Retina (tissue), 1 donor: ENCODE results near the gene PRKCE.
A peak's percentile ranks its signal among the peaks of the same experiment; 100 is the strongest.
"Not testable (repeated sequence)": the region's sequence is repeated elsewhere in the genome, so short reads cannot be mapped to it uniquely, and the experiment has no call there.

ENCODE experiments used
- DNase-seq: peaks from one replicate; pipeline ENCODE4 v3.0.0-alpha.2; 2016

The PRKCE gene

DNA sequence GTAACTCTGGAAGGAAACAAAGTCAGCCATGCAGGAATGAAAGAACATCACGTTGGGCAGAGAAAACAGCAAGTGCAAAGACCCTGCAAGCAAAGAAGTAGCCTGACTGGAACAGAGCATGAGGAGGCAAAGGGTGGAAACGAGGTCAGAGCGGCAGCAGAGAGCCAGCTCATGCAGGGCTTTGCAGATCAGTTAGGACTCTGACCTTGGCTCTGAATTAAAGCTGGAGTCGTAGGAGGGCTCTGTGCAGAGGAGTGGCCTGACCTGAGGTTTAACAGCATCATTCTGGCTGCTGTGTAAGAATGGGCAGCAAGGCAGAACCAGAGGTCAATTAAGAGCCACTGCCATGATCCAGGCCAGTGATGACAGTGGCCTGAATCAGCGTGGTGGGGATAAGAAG is 220.7 kb downstream of the PRKCE start:
- DNase-seq: no peak

DNA sequence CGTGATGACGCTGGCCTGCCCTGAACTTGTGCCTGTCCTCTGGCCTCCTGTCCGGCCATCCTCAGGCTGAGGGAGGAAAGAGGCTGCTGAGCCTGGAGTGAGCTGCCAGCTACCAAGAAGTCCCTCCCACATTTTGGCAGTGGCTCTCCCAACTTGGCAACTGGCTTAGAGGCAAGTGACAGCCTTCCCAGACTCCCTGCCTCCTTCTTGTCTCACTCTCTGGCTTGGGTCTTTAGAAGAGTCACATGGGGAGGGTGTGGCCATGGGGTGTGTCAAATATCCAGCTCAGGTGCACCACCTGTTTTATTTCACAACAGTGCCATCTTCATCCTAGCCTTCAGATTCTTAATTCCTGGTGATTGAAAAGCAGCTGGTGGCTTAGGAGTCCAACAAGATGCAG is 222.9 kb downstream of the PRKCE start:
- DNase-seq: no peak

DNA sequence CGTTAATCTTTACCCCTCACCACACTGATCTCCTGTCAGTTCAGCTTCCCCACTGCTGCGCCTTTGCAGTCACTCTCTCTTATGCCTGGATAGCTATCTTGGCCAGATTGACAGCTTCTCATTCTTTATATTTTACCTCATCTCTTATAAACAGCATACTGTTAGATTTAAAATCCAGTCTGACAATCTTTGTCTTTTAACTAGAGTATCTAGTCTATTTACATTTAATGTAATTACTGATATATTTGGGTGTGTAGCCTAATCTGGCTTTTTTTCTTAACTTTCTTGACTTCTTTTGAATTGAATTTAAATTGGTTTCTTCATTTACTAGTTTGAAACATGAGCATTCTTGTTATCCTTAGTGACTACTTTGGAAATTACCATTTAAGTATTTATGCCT is 225.1 kb downstream of the PRKCE start:
- no peak for DNase-seq

DNA sequence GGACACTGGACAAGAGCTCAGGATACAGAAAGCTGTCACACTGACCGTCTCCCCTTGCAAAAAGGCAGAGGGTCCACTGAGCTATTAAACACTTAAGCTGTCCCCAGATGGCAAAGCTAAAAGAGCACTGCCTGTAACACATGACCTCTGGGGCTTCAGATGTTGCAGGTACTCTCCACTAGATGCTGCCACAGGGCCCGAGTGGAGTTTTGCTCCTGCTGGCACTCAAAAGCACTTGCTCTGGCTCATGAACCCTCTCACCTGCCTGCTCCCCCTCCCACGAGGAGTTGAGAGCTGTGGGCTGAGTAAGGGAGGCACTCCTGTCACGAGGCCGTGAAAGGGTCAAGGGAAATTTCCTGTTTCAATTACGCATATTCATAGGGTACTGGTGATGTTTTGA is 227.9 kb downstream of the PRKCE start:
- no peak for DNase-seq

DNA sequence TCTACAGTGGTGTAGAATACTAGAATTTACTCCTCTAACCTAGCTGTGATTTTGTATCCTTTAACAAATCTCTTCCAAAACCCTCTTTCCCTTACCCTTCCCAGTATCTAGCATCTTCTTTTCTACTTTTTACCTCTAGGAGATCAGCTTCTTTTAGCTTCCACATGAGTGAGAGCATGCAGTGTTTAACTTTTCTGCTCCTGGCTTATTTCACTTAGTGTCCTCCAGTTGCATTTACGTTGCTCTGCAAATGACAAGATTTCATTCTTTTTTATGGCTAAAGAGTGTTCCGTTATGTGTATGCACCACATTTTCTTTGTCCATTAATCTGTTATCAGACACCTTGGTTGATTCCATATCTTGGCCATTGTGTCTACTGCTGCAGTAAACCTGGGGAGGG is 228.5 kb downstream of the PRKCE start:
- no peak for DNase-seq

DNA sequence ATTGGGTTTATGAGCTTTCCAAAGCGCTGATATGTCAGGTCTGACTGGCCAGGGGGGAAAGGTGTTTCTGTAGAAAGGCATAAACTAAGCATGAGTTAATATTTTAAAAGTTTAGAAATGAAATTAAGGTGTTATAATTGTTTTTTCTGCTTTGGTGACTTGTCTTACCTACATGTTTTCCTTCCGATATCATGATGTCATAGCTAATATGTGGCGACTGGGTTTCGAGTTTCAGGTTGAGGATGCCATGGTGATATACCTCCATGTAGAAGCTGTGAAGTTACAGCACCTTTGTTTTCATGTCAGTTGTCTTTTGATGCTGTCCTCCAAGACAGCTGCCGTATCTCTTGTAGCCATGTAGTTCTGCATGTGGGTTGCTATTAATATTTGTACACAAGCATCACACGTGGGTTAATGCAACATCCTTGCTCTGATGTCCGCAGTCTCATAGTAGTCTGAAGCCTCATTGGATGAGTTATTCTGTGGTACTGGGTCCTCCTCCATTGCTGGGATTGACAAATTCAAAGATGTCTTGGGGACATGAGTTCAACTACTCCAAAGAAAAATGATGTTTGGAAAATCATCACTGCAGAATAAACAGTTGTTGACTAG is 230.6 kb downstream of the PRKCE start:
- DNase-seq: no peak

DNA sequence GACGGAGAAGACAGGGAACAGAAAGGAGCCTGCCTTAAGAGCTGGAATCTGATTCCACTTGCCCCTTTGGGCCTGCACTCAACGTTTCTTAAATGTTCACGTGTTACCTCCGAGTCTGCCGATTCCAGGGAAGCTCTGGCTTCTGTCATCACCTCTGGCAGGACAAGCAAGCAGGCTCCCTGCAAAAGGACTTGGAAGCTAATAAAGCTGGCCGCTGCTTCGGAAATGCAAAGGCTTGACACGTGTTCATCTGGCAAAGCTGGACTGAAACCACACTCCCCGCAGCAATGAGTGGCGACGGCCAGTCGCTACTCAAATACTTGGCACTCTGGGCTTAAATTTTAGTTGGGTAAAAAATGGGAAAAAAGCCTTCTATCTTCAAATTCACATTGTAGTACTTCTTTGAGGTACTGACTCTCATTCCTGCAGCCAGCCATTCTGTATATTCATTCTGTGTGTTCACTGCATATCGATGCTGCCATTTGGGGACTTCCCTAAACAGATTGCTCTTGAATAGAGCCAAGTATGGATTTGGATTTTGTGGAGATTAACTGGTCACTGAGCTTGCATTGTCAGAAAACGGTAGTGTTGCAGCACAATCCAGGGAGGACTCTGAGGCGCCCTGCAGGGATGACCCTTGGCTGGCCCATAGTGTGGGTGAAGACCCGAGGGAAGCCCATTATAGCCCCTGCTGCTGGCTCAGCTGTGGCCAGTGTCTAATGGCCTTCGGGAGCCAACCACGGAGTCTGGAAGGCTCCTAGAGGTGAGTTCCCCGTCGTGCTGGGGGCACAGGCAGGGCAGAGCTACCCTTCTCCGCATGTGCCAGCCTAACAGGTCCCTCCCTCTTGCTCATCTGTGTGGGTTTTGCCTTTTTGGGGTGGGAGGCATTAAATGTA is 231.5 kb downstream of the PRKCE start:
- DNase-seq: no peak

DNA sequence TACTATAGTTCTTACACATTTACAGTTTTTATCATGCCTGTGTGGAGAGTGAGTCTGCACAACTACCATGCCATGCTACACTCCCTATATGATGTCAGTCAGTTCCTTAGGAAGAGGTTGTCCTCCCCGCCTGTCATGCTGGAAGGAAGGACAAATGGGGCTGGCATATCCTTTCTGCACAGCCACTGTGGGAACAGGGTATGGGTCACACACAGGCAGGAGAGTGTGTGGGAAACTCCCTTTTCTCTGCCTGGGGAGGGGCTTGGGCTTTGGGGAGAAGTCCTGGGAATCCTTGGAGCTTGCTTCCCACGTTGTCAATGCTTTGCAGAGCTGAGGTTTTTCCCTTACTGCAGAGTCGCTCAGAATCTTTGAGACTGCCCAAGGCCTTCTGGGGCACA is 232.1 kb downstream of the PRKCE start:
- DNase-seq: no peak

DNA sequence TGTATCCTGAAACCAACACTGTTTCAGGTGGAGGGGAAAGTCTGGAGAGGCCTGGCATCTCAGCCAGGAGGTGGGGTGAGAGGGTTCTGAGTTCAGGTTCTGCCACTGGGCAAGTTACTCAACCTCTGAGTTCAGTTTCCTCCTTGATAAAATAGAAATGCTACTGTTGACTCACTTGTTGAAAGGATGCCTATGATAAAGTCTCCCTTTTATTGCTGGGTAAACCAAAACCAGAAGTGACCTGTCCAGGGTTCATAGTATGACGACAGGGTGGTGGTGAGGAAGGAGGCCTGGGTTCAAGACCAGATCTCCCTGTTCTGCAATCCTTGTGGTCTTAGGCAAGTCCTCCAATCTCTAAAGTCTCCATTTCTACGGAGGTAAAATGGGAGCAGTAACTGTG is 232.7 kb downstream of the PRKCE start:
- DNase-seq: no peak

DNA sequence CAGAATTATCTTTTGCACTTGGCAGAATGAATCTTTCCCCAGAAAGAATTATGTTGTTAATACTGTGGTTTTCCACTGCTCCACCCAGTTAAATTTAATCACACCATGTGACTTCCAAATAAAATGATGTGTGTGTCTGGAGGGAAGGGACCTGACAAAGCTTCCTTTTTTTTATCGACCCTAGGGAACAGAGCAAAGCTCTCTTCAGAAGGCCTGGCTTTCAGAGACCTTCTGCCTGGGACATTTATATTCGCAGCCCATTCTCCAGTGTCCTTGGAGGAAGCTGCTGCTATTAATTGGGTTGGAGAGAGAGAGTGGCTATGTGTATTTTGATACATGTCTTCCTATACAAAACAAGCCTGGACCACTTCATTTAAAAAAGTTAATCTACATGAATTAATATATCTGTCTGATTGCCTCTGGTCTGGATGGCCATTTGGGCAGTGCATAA is 233.7 kb downstream of the PRKCE start:
- DNase-seq: no peak

DNA sequence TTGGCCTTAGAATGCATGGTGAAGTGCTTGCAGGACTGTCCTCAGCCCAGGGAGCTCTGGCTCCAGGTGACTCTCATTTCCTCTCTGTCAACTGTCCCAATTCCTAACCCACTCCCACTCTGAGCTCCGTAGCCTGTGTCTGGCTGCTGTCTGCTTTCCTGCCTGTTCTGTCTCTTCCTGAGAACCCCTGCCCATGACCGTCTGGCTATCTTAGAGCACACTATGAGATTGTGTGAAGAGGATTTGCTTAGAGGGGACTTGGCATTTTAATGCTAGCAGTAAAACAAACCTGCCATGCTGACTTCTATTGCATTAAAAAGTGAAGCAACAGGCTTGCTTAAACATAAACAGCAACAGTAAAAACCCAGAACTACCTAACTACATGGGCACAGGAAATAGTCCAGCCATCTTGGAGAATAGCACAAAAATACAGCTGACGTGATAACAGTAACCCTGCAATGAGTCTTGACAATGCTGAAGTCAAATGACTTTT is 234.7 kb downstream of the PRKCE start:
- no peak for DNase-seq

DNA sequence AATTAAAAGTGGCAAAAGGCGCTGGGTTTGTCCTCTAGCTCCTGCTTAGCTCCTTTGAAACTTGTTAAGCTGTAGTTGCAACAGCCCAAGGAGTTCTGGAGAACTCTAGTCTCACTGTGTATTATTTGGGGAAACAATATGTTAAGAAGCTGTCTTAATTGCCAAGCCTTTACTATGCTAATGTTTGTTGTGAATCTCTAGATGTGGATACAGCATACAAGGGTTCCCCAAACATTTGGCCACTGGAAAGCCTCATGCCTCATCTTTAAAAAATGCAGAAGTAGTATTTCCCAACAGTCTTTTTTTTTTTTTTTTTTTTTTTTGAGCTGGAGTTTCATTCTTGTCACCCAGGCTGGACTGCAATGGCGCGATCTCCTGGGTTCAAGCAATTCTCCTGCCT is 236.7 kb downstream of the PRKCE start:
- no peak for DNase-seq

DNA sequence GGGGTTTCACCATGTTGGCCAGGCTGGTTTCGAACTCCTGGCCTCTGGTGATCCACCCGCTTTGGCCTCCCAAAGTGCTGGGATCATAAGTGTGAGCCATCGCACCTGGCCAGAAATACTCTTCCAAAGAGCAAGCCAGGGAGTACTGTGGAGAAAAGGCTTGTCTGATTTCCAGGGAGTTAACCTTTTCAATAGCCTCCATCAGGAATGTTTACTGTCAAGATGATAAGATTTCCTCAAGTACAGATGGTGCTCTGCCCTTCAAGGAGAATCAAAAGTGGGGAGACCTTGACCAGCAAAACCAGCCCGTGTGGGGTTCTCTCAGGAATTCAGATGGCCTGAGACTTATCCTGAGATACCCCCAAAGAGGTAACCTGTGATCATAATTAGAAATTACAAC is 237.2 kb downstream of the PRKCE start:
- no peak for DNase-seq

DNA sequence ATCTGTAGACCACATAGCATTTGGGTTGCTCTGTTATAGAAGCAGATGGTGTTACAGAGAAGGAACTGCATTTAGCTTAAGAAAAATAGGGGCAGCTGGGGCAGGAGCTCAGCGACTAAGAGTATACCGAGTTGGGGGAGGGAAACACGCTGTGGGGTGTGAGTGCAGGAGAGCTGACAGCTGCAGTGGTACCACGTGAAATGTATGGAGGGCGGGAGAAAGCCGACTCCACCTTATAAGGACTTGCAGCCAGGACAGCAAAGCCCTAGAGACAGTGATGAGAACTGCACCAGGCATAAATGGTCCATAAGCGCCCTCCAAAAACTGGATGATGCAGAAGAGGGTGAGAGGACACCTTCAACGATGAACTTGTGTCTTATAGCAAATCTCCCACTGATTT is 237.6 kb downstream of the PRKCE start:
- peak; percentile 59 for DNase-seq

DNA sequence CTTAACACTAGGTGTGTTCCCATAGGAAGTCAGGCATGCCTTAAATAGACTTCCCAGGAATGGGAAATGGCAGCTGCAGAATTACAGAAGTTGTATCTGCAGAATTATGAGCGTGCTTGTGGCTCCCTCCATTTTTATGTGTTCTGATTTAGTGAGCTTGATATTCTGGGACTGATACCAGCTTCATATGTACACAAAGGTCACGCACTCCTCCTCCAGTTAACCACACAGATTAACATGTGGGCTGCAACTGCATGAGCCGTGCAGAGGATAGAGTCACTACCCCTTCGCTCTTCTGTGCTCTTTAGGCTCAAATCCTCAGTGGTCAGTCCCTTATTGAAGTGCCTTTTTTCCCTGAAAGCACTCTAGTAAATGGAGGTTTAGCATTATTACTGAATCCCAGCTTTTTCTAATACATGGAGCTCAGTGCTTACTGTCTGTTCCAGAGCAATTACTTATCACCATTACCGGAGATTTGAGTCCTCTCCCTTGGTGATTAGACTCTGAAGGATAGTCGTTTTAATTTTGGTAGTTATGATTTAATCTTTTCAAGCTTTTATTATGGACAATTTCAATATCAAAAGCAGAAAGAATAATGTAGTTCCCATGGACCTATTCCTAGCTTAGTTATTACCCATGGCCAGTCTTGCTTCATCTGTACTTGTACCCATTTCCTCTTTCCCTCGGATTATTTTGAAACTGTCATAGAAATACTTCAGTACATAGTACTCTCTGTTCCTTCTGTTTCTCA is 238.3 kb downstream of the PRKCE start:
- DNase-seq: no peak

DNA sequence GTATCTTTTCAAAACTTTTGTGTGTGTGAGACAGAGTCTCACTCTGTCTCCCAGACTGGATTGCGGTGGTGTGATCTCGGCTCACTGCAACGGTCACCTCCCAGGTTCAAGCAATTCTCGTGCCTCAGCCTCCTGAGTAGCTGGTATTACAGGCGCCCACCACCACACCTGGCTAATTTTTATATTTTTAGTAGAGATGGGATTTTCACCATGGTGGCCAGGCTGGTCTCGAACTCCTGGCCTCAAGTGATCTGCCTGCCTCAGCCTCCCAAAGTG is 238.8 kb downstream of the PRKCE start:
- DNase-seq: not testable (repeated sequence)

DNA sequence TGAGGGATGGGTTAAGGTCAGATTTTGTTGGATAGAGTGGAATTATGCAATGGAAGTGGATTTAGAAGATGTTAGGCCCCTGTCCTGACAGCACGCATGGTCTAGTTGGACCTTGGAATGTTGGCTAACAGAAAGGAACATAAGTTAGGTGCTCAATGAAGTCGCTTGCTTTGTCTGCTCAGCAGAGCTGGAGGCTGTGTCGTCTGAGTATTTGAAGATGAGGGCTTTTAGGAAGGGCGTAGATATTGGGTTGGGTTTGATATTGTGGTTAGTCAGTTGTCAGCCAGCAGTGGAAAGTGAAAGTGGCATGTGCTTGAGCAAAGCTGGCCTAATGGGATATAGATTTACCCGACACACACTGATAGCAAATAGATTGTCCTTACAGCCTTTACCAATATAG is 239.3 kb downstream of the PRKCE start:
- no peak for DNase-seq

DNA sequence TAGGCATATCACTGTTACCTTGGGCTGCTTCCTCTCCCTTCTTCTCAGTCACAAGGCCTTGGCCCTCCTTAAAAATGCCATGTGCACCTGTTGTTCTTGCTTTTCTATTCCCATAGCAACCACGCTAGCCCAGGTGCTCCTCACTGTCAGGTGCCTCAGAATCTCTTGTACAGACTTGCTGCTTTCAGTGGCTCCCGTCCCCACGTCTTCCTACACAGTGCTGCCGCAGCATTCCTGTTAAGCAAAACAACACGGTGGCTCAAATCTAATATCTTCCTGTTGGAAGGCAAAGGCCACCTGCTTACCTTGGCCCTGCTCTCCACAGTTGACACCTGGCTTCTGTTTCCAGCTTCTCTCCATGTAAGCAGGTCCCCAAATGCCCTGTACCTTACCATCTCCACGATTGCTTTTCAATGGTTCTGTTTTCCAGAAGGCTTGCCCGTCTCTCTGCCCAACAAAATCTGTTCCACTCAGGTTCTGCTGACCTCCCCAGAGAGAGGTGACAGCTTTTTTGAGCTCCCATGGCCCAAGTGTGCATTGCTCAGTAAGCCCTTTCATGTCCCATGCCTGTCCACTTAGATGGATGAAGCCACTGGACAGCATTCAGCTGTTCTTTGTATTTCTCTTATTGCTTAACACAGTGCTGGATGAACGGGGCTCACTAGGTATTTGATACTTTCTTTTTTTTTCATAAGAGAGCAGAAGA is 240.4 kb downstream of the PRKCE start:
- DNase-seq: no peak

DNA sequence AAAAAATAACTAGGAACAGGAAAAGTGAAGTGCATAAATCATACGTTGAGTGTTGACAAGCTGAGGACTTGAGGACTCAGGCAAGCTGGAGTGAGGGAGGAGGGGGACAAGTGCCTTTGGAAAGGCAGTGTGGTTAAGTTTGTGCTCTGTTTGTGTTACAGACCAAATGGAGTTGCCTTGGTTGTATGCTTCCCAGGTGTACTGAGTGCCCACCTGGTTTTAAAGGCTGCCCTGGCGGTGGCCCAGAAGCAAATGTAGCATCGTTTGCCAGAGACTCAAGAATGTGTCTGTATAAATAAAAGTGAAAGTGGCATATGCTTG is 240.9 kb downstream of the PRKCE start:
- DNase-seq: no peak

DNA sequence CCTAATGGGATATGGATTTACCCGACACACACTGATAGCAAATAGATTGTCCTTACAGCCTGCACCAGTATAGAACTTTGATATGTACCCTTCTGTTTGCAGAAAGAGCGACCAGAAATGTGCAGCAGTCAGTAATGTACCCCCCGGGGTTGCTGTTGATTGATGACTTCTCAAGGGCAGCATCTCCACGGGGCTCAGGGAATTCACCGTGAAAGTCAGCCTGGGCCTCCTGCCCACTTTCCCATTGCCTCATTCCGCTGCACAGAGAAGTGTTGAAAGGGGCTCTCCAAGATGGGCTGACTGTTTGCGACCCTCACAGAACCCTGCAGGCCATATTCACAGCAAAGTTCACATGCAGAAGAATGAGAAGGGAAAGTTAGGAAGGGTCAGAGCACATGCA is 241.3 kb downstream of the PRKCE start:
- DNase-seq: peak; percentile 23

DNA sequence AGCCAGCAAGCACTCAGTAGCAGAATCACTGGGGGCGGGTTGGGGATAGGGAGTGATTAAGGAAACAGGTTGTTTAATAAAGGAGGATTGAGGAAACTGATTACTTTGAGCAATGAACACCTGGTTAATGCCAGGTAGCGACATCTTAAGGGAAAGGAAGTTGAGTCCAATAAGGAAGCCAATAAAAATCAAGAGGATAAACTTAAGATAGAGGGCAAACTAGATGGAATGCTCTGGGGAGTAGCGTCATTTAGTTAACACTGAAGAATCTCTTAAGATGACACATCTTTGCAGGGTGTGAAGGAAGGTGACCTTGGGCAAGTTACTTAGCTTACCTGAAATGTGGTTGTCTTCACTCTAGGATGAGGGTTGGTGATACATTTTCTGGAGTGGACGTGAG is 242.7 kb downstream of the PRKCE start:
- no peak for DNase-seq

DNA sequence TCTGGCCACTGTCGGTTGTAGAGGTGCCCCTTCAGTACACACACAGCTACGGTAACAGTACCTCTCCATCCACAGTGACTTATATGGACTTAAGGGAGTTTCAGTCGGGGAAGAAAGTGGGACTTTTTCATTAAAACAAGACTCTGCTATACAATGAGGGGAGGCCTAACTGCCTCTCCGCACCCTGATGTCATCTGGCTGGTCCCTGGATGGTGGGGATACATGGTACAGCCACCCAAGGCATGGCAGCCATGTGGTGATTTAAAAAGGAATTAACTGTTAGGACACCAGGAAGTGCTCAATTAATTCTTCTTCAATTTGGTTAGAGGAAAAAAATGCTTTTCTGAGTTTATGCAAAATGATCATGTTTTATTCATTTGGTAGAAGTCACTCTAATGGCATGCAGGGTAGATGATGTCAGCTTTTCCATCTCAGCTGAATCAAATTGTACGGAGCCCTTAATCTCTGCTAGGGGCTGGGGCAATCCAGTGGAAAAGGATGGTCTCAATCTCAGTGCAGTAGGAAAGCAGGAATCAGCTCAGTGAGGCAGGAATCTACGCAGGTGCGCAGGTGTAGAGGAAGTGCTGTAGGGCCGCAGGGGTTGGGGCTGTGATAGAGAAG is 243.9 kb downstream of the PRKCE start:
- no peak for DNase-seq

DNA sequence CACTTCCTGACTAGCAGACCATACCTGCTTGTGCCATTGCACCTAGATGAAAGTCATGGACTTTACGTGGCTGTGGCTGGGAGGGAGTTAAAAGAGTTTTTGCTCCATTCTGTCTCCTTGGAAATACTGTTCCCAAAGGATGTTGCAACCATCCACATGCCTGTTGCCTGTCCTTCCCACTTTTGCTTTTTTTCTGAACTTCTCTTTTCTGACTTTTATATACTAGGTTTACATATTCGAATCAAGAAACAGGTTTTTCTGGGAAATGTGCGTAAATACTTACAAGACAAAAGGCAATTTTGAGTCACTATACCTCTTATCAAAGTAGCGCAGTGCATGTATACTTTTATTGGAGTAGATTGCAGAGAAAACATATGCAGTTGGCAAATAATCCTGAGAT is 244.8 kb downstream of the PRKCE start:
- DNase-seq: no peak
